T-helper 9 cell (primary cell): ENCODE data around the gene WDR45B.
"Not testable (repeated sequence)": the region's sequence is repeated elsewhere in the genome, so short reads cannot be mapped to it uniquely, and the experiment has no call there.

ENCODE experiments used
- DNase-seq: peaks from one replicate; pipeline ENCODE4 v3.0.0-alpha.2; 2020

WDR45B gene

GRCh38 chr17:82577300-82577699, 70.9 kb downstream of the WDR45B start:
- no peak for DNase-seq

DNA sequence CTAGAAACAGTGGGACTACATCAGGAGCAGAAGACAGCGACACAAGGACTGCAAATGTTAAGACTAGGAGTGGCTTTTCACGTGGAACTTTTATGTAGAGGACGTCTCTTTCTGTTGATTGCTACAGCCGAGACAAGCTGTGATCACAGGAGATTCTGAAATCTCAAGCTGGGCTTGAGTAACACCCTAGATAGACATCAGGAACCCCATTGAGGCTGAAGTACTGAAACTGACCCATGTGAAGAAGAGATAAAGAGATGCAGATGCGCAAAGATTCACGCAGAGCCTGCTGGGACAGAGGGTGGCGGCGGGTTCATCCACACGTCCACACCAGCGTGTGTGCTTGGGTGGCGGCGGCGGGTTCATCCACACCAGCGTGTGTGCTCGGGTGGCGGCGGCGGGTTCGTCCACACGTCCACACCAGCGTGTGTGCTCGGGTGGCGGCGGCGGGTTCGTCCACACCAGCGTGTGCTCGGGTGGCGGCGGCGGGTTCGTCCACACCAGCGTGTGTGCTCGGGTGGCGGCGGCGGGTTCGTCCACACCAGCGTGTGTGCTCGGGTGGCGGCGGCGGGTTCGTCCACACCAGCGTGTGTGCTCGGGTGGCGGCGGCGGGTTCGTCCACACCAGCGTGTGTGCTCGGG, 72.5 kb downstream of the WDR45B start:
- not testable (repeated sequence) for DNase-seq

GRCh38 chr17:82574041-82574440, 74.2 kb downstream of the WDR45B start:
- no peak for DNase-seq

DNA sequence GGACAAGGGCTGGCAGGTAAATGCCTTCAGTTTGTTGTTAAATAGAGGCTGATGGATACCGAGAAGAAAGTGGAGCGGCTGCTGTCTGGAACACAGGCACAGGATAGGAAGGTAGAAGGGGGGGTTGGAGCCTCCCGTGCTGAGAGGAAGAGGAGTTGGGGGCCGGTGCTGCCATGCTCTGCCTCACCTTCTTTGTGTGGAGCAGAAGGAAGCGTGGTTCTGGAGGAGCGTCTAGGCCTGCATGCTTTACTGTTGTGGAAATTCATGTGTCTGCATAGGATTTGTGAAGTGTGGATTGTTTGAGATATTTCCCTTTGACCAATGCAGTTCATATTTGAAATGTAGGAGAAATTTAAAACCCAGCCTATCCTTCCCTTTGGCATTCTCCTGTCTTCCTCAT, 76.4 kb downstream of the WDR45B start:
- no peak for DNase-seq

GRCh38 chr17:82570277-82570676, 78.0 kb downstream of the WDR45B start:
- DNase-seq = no peak

GRCh38 chr17:82569621-82570020, 78.6 kb downstream of the WDR45B start:
- DNase-seq = no peak

DNA sequence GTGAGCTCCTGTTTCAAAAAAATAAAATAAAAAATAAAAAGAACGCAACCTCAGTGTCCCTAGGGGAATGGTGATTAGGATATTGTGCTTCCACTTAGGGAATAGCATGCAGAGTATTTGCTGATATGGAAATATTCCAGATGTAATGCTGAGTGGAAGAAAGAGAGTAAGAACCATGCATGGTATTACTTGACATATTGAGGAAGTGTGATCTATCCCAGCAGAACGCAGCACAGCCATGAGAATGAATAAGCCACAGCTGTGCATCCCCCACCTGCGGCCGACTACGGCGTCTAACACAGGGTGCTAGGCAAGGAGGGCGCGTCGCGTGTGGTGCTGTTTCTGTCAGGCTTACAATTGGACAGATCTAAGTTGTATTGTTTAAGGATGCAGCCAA, 79.2 kb downstream of the WDR45B start:
- DNase-seq = no peak

- no peak for DNase-seq
Measured at GRCh38 chr17:82567286-82567685, 81.0 kb downstream of the WDR45B start.

DNA sequence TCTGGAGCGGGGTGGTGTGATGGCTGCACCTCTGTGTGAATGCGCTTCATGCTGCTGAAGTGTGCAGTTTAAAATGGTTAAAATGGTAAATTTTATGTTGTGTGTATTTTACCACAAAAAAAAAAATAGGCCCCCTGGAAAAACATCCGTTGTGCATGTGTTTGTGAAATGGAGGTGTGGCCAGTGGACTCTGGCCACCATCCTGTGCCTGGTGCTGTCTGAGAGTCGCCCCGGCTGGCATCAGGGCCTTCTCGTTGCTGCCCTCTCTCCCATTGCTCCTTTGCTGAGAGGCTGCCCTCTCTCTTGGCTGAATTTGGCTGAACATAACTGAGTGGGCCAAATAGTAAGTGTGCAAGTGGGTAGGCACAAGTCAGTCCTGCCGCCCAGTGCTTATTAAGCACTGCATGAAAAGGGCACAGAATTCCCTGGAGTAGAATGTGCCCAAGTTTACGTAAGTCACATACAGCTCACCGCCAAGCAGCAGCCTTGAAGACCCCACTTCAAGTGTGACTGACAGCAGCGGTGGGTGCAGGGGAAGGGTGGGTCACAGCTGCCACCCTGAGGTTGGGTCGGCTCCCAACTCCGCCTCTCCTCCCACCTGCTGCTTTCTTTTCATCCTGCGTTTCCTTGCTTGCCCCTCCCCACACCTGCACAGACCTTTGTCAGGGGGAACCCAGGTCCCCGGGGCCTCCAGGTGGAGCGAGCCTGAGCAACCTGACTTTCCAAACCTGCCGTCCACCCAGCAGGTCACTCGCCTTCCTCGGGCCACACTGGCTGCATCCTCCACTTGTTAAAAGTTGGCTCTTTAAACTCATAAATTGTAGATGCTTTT, 81.9 kb downstream of the WDR45B start:
- DNase-seq = no peak

DNA sequence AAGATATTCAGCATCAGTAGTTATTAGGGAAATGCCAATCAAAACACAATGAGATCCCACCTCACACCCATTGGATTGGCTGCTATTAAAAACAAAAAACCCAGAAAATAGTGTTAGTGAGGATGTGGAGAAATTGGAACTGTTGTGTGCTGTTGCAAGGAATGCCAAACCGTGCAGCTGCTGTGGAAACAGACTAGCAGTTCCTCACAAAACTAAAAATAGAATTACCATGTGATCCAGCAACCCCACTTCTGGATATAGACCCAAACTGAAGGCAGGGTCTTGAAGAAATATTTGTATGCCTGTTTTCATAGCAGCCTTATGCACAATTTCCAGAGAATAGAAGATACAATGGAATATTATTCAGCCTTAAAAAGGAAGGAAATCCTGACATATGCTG, 82.7 kb downstream of the WDR45B start:
- DNase-seq = no peak
